ENCODE data around the gene PKNOX1. TPM values are rescaled to one million over a fixed set of nuclear protein-coding genes. Genes with fewer than 3 reads are reported as not detected.

The PKNOX1 gene
- total and polyA plus RNA-seq, 2 of the 13 experiments (the other 11 are each of a cell fraction or from before 2014, with no cell fraction given): 7.9 to 16.2 TPM

DNA sequence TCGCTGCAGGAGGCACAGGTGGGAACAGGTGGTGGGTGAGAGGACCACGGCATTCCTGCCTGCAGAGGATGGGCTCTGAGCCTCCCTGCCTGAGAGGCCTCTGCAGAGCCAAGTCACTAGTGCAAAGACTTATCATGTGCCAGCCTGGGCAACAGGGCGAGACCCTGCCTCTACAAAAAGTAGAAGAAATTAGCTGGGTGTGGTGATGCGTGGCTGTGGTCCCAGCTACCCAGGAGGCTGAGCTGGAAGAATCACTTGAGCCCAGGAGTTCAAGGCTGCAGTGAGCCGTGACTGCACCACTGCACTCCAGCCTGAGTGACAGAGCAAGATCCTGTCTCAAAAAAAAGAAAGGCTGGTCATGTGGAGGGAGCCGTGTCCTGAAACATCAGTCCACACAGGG lies 46.4 kb downstream of the PKNOX1 start (continued):
- TF ChIP-seq, protein P1, sequence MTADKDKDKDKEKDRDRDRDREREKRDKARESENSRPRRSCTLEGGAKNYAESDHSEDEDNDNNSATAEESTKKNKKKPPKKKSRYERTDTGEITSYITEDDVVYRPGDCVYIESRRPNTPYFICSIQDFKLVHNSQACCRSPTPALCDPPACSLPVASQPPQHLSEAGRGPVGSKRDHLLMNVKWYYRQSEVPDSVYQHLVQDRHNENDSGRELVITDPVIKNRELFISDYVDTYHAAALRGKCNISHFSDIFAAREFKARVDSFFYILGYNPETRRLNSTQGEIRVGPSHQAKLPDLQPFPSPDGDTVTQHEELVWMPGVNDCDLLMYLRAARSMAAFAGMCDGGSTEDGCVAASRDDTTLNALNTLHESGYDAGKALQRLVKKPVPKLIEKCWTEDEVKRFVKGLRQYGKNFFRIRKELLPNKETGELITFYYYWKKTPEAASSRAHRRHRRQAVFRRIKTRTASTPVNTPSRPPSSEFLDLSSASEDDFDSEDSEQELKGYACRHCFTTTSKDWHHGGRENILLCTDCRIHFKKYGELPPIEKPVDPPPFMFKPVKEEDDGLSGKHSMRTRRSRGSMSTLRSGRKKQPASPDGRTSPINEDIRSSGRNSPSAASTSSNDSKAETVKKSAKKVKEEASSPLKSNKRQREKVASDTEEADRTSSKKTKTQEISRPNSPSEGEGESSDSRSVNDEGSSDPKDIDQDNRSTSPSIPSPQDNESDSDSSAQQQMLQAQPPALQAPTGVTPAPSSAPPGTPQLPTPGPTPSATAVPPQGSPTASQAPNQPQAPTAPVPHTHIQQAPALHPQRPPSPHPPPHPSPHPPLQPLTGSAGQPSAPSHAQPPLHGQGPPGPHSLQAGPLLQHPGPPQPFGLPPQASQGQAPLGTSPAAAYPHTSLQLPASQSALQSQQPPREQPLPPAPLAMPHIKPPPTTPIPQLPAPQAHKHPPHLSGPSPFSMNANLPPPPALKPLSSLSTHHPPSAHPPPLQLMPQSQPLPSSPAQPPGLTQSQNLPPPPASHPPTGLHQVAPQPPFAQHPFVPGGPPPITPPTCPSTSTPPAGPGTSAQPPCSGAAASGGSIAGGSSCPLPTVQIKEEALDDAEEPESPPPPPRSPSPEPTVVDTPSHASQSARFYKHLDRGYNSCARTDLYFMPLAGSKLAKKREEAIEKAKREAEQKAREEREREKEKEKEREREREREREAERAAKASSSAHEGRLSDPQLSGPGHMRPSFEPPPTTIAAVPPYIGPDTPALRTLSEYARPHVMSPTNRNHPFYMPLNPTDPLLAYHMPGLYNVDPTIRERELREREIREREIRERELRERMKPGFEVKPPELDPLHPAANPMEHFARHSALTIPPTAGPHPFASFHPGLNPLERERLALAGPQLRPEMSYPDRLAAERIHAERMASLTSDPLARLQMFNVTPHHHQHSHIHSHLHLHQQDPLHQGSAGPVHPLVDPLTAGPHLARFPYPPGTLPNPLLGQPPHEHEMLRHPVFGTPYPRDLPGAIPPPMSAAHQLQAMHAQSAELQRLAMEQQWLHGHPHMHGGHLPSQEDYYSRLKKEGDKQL (CRISPR knock-in tag; IDR thresholded peaks at IDR 0.05; ENCODE audit: low read depth): no peak
- TF ChIP-seq ZNF335 (CRISPR knock-in tag; IDR thresholded peaks at IDR 0.05) (no peak), RXRB (CRISPR knock-in tag; IDR thresholded peaks at IDR 0.05; ENCODE audit: borderline replicate concordance) (no peak), ZNF777 (CRISPR knock-in tag; IDR thresholded peaks at IDR 0.05) (no peak), DPF2 (CRISPR knock-in tag; IDR thresholded peaks at IDR 0.05; ENCODE audit: borderline replicate concordance, low read depth) (no peak), ZNF720 (CRISPR knock-in tag; IDR thresholded peaks at IDR 0.05) (no peak), ZNF678 (CRISPR knock-in tag; IDR thresholded peaks at IDR 0.05) (no peak)

DNA sequence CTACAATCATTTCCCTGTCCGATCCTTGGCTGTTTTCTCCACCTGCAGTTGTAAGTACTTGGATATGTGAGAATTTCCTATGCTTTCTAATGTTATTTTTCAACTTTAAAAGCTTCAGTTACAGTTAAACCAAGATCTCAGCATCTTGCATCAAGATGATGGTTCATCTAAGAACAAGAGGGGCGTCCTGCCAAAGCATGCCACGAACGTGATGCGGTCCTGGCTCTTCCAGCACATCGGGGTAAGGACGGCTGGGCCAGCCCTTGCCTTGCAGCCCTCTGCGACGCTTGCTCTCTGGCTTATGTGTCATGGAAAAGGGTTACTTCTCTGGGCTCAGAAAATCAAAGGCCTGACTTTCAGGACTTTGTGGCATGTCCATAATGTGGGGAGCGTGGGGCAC lies 46.8 kb downstream of the PKNOX1 start:
- H3K36me3 ChIP-seq (replicated peaks in 1 of 2; ENCODE audit: control insufficient read depth in 1 of 2, insufficient read depth in 2 of 2, low read length in 2 of 2): peaks cover 16 to 41% of the 10 kb centered on the region in 2 experiments; a peak in 4 of 5 replicates
- ChIA-PET POLR2A (no interaction called here), CTCF (ENCODE audit: low intra/inter-chr PET ratio, low total read pairs) (no interaction called here)
- FAIRE-seq (no peak), ATAC-seq (no peak), DNase-seq (ENCODE audit: low spot score) (no peak)
- intact Hi-C loops (cut with micrococcal nuclease; ENCODE audit: unreplicated experiment): no loop called here
- WGBS (ENCODE audit: low lambda C conversion rate): 95% methylated on average over 10 of the region's 10 CpGs
- no peak overlapping the region for H3K27ac ChIP-seq (ENCODE audit: extremely low read length, insufficient read depth, low read length)
- H3K9ac ChIP-seq (ENCODE audit: insufficient read depth, low read depth, low read length): no peak overlapping the region
- no peaks in the 10 kb centered on the region for H4K20me1 ChIP-seq (ENCODE audit: insufficient read depth, low read length)
- no peaks in the 10 kb centered on the region for H3K79me2 ChIP-seq (ENCODE audit: insufficient read depth, low read length)
- H3K27me3 ChIP-seq (ENCODE audit: control insufficient read depth in 1 of 2, insufficient read depth in 2 of 2, low read length in 2 of 2): no peaks in the 10 kb centered on the region
- no peak overlapping the region for H2AFZ ChIP-seq (ENCODE audit: low read length)
- no peaks in the 10 kb centered on the region for H3K9me3 ChIP-seq (ENCODE audit: low read length)
- in situ Hi-C loops (cut with HindIII; ENCODE audit: extremely low pct_ligation_motif_present, low pct_unique_long_range_greater_than_20kb): no loop called here
- H3K4me3 ChIP-seq (replicated peaks in 1 of 3; ENCODE audit: insufficient read depth in 1 of 3, low read depth in 2 of 3, low read length in 3 of 3): no peak overlapping the region
- no peak overlapping the region for H3K4me2 ChIP-seq (ENCODE audit: low read depth, low read length)
- H3K4me1 ChIP-seq (ENCODE audit: insufficient read depth, low read length): no peaks in the 10 kb centered on the region
- no TSS peak for BruUV-seq (replicated peaks)
- TF ChIP-seq ESRRA (CRISPR knock-in tag; IDR thresholded peaks at IDR 0.05; ENCODE audit: low read depth): no peak
- TF ChIP-seq, protein P2, sequence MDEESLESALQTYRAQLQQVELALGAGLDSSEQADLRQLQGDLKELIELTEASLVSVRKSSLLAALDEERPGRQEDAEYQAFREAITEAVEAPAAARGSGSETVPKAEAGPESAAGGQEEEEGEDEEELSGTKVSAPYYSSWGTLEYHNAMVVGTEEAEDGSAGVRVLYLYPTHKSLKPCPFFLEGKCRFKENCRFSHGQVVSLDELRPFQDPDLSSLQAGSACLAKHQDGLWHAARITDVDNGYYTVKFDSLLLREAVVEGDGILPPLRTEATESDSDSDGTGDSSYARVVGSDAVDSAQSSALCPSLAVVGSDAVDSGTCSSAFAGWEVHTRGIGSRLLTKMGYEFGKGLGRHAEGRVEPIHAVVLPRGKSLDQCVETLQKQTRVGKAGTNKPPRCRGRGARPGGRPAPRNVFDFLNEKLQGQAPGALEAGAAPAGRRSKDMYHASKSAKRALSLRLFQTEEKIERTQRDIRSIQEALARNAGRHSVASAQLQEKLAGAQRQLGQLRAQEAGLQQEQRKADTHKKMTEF (CRISPR knock-in tag; IDR thresholded peaks at IDR 0.05): no peak
- no peak for TF ChIP-seq EZH2 (conservative IDR thresholded peaks at IDR 0.05; ENCODE audit: low read depth, low read length)
- TF ChIP-seq WIZ (CRISPR knock-in tag; IDR thresholded peaks at IDR 0.05): no peak
- no peak for TF ChIP-seq RBAK (CRISPR knock-in tag; IDR thresholded peaks at IDR 0.05)
- no peak for TF ChIP-seq ZBTB20 (CRISPR knock-in tag; IDR thresholded peaks at IDR 0.05; ENCODE audit: borderline replicate concordance, low read depth)
- TF ChIP-seq FOXA1 (IDR thresholded peaks at IDR 0.05): no peak
- TF ChIP-seq FOXA1 (CRISPR knock-in tag; IDR thresholded peaks at IDR 0.05): no peak
- TF ChIP-seq MIER3 (CRISPR knock-in tag; IDR thresholded peaks at IDR 0.05; ENCODE audit: borderline replicate concordance): no peak
- TF ChIP-seq ZNF326 (CRISPR knock-in tag; IDR thresholded peaks at IDR 0.05; ENCODE audit: borderline replicate concordance): no peak
